HG02981 (cell line): ENCODE results near the gene KANSL1.

Experiments used
- ATAC-seq: cut with Tn5 transposase; IDR thresholded peaks from one replicate; pipeline ENCODE4 v1.9.1; 2021; ENCODE audit warnings: mild to moderate bottlenecking, moderate library complexity; ENCODE audit not compliant: unreplicated experiment

KANSL1 gene

GRCh38 chr17:46085522-46085921, 107.7 kb downstream of the KANSL1 start:
- ATAC-seq = no peak

- ATAC-seq = no peak
Observed at GRCh38 chr17:46082257-46082656, 111.0 kb downstream of the KANSL1 start.

GRCh38 chr17:46081018-46081320, 112.3 kb downstream of the KANSL1 start:
- no peak for ATAC-seq

- no peak for ATAC-seq
Observed at GRCh38 chr17:46080118-46081017, 112.9 kb downstream of the KANSL1 start.

GRCh38 chr17:46078675-46079074, 114.6 kb downstream of the KANSL1 start:
- no peak for ATAC-seq

GRCh38 chr17:46074540-46074939, 118.7 kb downstream of the KANSL1 start:
- no peak for ATAC-seq

- no peak for ATAC-seq
Observed at GRCh38 chr17:46072998-46073397, 120.2 kb downstream of the KANSL1 start.

- ATAC-seq = no peak
Observed at GRCh38 chr17:46071796-46072195, 121.4 kb downstream of the KANSL1 start.

- ATAC-seq = no peak
Observed at GRCh38 chr17:46064460-46064859, 128.8 kb downstream of the KANSL1 start.

GRCh38 chr17:46063241-46063640, 130.0 kb downstream of the KANSL1 start:
- ATAC-seq = no peak

GRCh38 chr17:46061435-46061834, 131.8 kb downstream of the KANSL1 start:
- ATAC-seq = no peak

- no peak for ATAC-seq
Observed at GRCh38 chr17:46060461-46060860, 132.8 kb downstream of the KANSL1 start.

GRCh38 chr17:46059486-46059885, 133.7 kb downstream of the KANSL1 start:
- ATAC-seq = no peak

GRCh38 chr17:46057366-46057765, 135.9 kb downstream of the KANSL1 start:
- no peak for ATAC-seq

- no peak for ATAC-seq
Observed at GRCh38 chr17:46056800-46057304, 136.4 kb downstream of the KANSL1 start.

GRCh38 chr17:46053911-46054534, 139.2 kb downstream of the KANSL1 start:
- ATAC-seq = no peak

- ATAC-seq = no peak
Observed at GRCh38 chr17:46049656-46050055, 143.6 kb downstream of the KANSL1 start.

GRCh38 chr17:46047856-46048255, 145.4 kb downstream of the KANSL1 start:
- no peak for ATAC-seq

- no peak for ATAC-seq
Observed at GRCh38 chr17:46047398-46047797, 145.8 kb downstream of the KANSL1 start.

GRCh38 chr17:46046957-46047356, 146.3 kb downstream of the KANSL1 start:
- no peak for ATAC-seq

GRCh38 chr17:46045639-46046038, 147.6 kb downstream of the KANSL1 start:
- ATAC-seq = no peak

- no peak for ATAC-seq
Observed at GRCh38 chr17:46044989-46045388, 148.2 kb downstream of the KANSL1 start.
